B cell (primary cell): ENCODE data around the gene DNAJC21. TPM values are rescaled to one million over a fixed set of nuclear protein-coding genes. Genes with fewer than 3 reads are reported as not detected.

Source experiments
- ATAC-seq: fragments of 200-7000 bp; cut with Tn5 transposase; one replicate; pipeline ENCODE4 v1.10.0; 2021; ENCODE audit warnings: low read depth, mild to moderate bottlenecking, moderate number of reproducible peaks, moderate library complexity
- CTCF ChIA-PET: fragments of 350-600 bp; sonication (Branson Sonifier 250); formaldehyde crosslinking; loops from one replicate; lab custom pipeline; 2021; ENCODE audit warnings: antibody characterized with exemption, inconsistent platforms; lab: Charles Lee
- POLR2A ChIA-PET: fragments of 350-600 bp; sonication (Branson Sonifier 250); formaldehyde crosslinking; loops from one replicate; lab custom pipeline; 2021; ENCODE audit warnings: antibody characterized with exemption; lab: Charles Lee
- DNase-seq: peaks from one replicate; pipeline ENCODE4 v3.0.0; 2013
- H2AFZ ChIP-seq: 2 replicates; pipeline ENCODE4 v1.6.1; 2012; ENCODE audit warnings: mild to moderate bottlenecking, low read depth, low read length; ENCODE audit not compliant: insufficient read depth, poor library complexity, severe bottlenecking
- H3K27ac ChIP-seq, 2 donors: 1 replicate in 1 of 2; 2 replicates in 1 of 2; pipeline ENCODE4 v1.5.1; 2012 to 2013; ENCODE audit warnings: low read length in 2 of 2, mild to moderate bottlenecking in 2 of 2, moderate library complexity in 1 of 2
- H3K27me3 ChIP-seq, 4 experiments: fragments of 200-600 bp in 1 of 4; sonication (generic) in 1 of 4; replicated peaks in 1 of 4; 1 replicate in 2 of 4; 2 replicates in 2 of 4; pipeline versions ENCODE4 v1.6.1 to v1.7.0; 2013 to 2016; ENCODE audit warnings: low read length in 3 of 4, mild to moderate bottlenecking in 2 of 4, mixed read lengths in 1 of 4, moderate library complexity in 1 of 4; ENCODE audit not compliant: insufficient read depth in 4 of 4, control insufficient read depth in 3 of 4; ENCODE audit errors: control extremely low read depth in 1 of 4
- H3K36me3 ChIP-seq, 2 experiments: replicated peaks in 1 of 2; 1 replicate in 1 of 2; 2 replicates in 1 of 2; pipeline versions ENCODE4 v1.6.1 to v1.7.1; 2013; ENCODE audit warnings: low read length in 1 of 2; ENCODE audit not compliant: insufficient read depth in 2 of 2, control insufficient read depth in 1 of 2; ENCODE audit errors: control extremely low read depth in 1 of 2, extremely low read depth in 1 of 2
- H3K4me1 ChIP-seq, 2 donors: fragments of 200-600 bp in 1 of 2; sonication (generic) in 1 of 2; 1 replicate in 1 of 2; 2 replicates in 1 of 2; pipeline versions ENCODE4 v1.5.1 to v1.6.1; 2013 to 2017; ENCODE audit warnings: low read length in 2 of 2; ENCODE audit not compliant: control insufficient read depth in 2 of 2, insufficient read depth in 2 of 2
- H3K4me2 ChIP-seq: replicated peaks from 2 replicates; pipeline ENCODE3; 2012; ENCODE audit warnings: mild to moderate bottlenecking, low read depth, low read length; ENCODE audit not compliant: poor library complexity, severe bottlenecking
- H3K4me3 ChIP-seq, 5 experiments: fragments of 200-600 bp in 1 of 5; sonication (generic) in 1 of 5; 1 replicate in 3 of 5; 2 replicates in 2 of 5; pipeline versions ENCODE4 v1.5.1 to v1.7.0; 2011 to 2016; ENCODE audit warnings: low read length in 4 of 5, mild to moderate bottlenecking in 4 of 5, low read depth in 2 of 5, control low read depth in 1 of 5, moderate library complexity in 1 of 5; ENCODE audit not compliant: insufficient read depth in 1 of 5; ENCODE audit errors: control extremely low read depth in 1 of 5, extremely low read depth in 1 of 5
- H3K79me2 ChIP-seq: fragments of 200-600 bp; sonication (generic); one replicate; pipeline ENCODE4 v1.6.0; 2016; ENCODE audit warnings: low read length; ENCODE audit not compliant: control insufficient read depth, insufficient read depth
- H3K9ac ChIP-seq: fragments of 200-600 bp; sonication (generic); 2 replicates; pipeline ENCODE4 v1.6.1; 2017; ENCODE audit warnings: mild to moderate bottlenecking, low read length, moderate library complexity
- H3K9me3 ChIP-seq, 3 donors: one replicate each; pipeline versions ENCODE4 v1.6.1 to v1.7.1; 2013; ENCODE audit warnings: low read length in 2 of 3; ENCODE audit not compliant: control insufficient read depth in 2 of 3, insufficient read depth in 1 of 3; ENCODE audit errors: control extremely low read depth in 1 of 3
- H4K20me1 ChIP-seq: 2 replicates; pipeline ENCODE4 v1.6.0; 2012; ENCODE audit warnings: mild to moderate bottlenecking, low read length; ENCODE audit not compliant: insufficient read depth, control insufficient read depth, poor library complexity, severe bottlenecking
- H3K27ac Mint-ChIP-seq: one replicate; pipeline ENCODE4 v1.8.0; 2021; ENCODE audit warnings: mixed read lengths
- H3K27me3 Mint-ChIP-seq: one replicate; pipeline ENCODE4 v1.8.0; 2021; ENCODE audit warnings: mixed read lengths
- H3K4me1 Mint-ChIP-seq: one replicate; pipeline ENCODE4 v1.8.0; 2021; ENCODE audit warnings: mixed read lengths
- H3K4me3 Mint-ChIP-seq: one replicate; pipeline ENCODE4 v1.8.0; 2021; ENCODE audit warnings: mixed read lengths
- H3K9me3 Mint-ChIP-seq: one replicate; pipeline ENCODE4 v1.8.0; 2022; ENCODE audit warnings: mixed read lengths; ENCODE audit not compliant: insufficient read depth
- CTCF ChIP-seq: fragments of 200-600 bp; IDR thresholded peaks from one replicate; pipeline ENCODE4 v1.8.0; 2022; ENCODE audit warnings: antibody characterized with exemption, mild to moderate bottlenecking
- EZH2 ChIP-seq: IDR thresholded peaks from 2 replicates; pipeline ENCODE4 v1.6.1; 2012; ENCODE audit warnings: borderline replicate concordance, low read depth, mild to moderate bottlenecking, moderate library complexity, low read length; ENCODE audit not compliant: insufficient read depth, poor library complexity, severe bottlenecking
- whole genome bisulfite sequencing: methylation state at CpG from one replicate; pipeline ENCODE4 v1.1.5; 2013; ENCODE audit warnings: missing lambda C conversion rate; ENCODE audit not compliant: insufficient coverage; 5-methylcytosine and 5-hydroxymethylcytosine counted together
- intact Hi-C: fragments of 100-400 bp; cut with micrococcal nuclease; formaldehyde crosslinking; loops from one replicate; pipeline ENCODE4 v1.10.0; 2022
- polyA plus RNA-seq: library from polyadenylated mRNA; depleted of rRNA; stranded (reverse); fragments of >200 nt; gene quantifications from 2 replicates; pipeline ENCODE4 v1.2.3, GENCODE V29; 2012
- total RNA-seq, 2 donors: library from RNA; stranded (reverse); fragments of 120-200 nt in 1 of 2; gene quantifications; 1 replicate in 1 of 2; 2 replicates in 1 of 2; pipeline versions ENCODE4 v1.2.3 to v1.2.4, GENCODE V29; 2013 to 2022

DNAJC21 gene
- total and polyA plus RNA-seq, 2 donors (not counting 1 experiment from before 2014, with no cell fraction given): 7.2 to 59.3 TPM

- ChIA-PET CTCF (interaction anchor here (0.8 to 3.8 kb wide), 6 partner anchors 10 to 441 kb away, joined by 3 to 24 read pairs (median 8); partner anchors contain the start of gene DNAJC21), POLR2A (interaction anchor here (0.7 to 2.7 kb wide), 5 partner anchors 9 to 908 kb away, joined by 3 to 54 read pairs (median 5); partner anchors contain the start of genes AMACR, DNAJC21 and TTC23L)
- no peaks in the 10 kb centered on the region for H3K27me3 ChIP-seq
- H3K4me2 ChIP-seq: peak overlapping the region; percentile 82
- 0% methylated on average over 17 of the region's 20 CpGs for WGBS
- ATAC-seq (peak; percentile 4), DNase-seq (no peak)
- TF ChIP-seq EZH2: no peak
- no peaks in the 10 kb centered on the region for H4K20me1 ChIP-seq
- peak overlapping the region; percentile 82 to 99 (median 87) for H3K4me3 ChIP-seq
- H2AFZ ChIP-seq: peak overlapping the region; percentile 88
- Mint-ChIP-seq H3K4me3 (no peak overlapping the region), H3K4me1 (peaks cover 32% of the 10 kb centered on the region), H3K27me3 (no peaks in the 10 kb centered on the region), H3K27ac (no peak overlapping the region), H3K9me3 (no peaks in the 10 kb centered on the region)
- no peaks in the 10 kb centered on the region for H3K9me3 ChIP-seq
- peak overlapping the region; percentile 57 to 80 for H3K27ac ChIP-seq
- H3K4me1 ChIP-seq: peaks cover 23 to 26% of the 10 kb centered on the region in 2 donors
- peaks cover 68% of the 10 kb centered on the region for H3K79me2 ChIP-seq
- intact Hi-C loops: loop anchor here (1.0 to 10.0 kb wide), 5 partner anchors 13 to 1326 kb away; partner anchors contain the start of genes AMACR, DNAJC21, NADK2 and TTC23L
- peak overlapping the region; percentile 80 for H3K9ac ChIP-seq
- peaks cover 5 to 27% of the 10 kb centered on the region in 2 experiments for H3K36me3 ChIP-seq
These were observed 13.5 kb upstream of the DNAJC21 start for GRCh38 chr5:34915856-34916192.

- 51% methylated on average over 5 of the region's 6 CpGs for WGBS
- H4K20me1 ChIP-seq: no peaks in the 10 kb centered on the region
- peaks cover 23 to 26% of the 10 kb centered on the region in 2 donors for H3K4me1 ChIP-seq
- H3K27ac ChIP-seq: no peak overlapping the region
- intact Hi-C loops: loop anchor here (5.0 to 10.0 kb wide), 3 partner anchors 672 to 1326 kb away; partner anchors contain the start of genes AMACR and NADK2
- no peaks in the 10 kb centered on the region for H3K27me3 Mint-ChIP-seq
- peak overlapping the region; percentile 82 to 99 (median 87) for H3K4me3 ChIP-seq
- H3K9me3 Mint-ChIP-seq: no peaks in the 10 kb centered on the region
- DNase-seq: no peak
- peak overlapping the region; percentile 63 for H3K27ac Mint-ChIP-seq
- ChIA-PET CTCF (interaction anchor here (0.8 to 3.8 kb wide), 4 partner anchors 13 to 393 kb away, joined by 3 to 24 read pairs (median 15); partner anchors contain the start of gene DNAJC21), POLR2A (interaction anchor here (2.7 kb wide), 1 partner anchor 13 kb away, joined by 54 read pairs; the partner anchor contains the start of gene DNAJC21)
- peaks cover 70% of the 10 kb centered on the region for H3K79me2 ChIP-seq
- no peak for TF ChIP-seq CTCF
- no peak for TF ChIP-seq EZH2
- ATAC-seq: no peak
- H3K9ac ChIP-seq: peak overlapping the region; percentile 80
- H3K4me3 Mint-ChIP-seq: no peak overlapping the region
- H3K4me2 ChIP-seq: peak overlapping the region; percentile 82
- no peaks in the 10 kb centered on the region for H3K9me3 ChIP-seq
- no peaks in the 10 kb centered on the region for H3K27me3 ChIP-seq
- peak overlapping the region; percentile 88 for H2AFZ ChIP-seq
- peaks cover 32% of the 10 kb centered on the region for H3K4me1 Mint-ChIP-seq
- H3K36me3 ChIP-seq: peaks cover 5 to 27% of the 10 kb centered on the region in 2 experiments
These were observed 12.8 kb upstream of the DNAJC21 start for GRCh38 chr5:34916518-34916917.
